Fibroblast of villous mesenchyme (primary cell): Measurements from ENCODE around the gene FRAS1. TPM values are rescaled to one million over a fixed set of nuclear protein-coding genes. Genes with fewer than 3 reads are reported as not detected.

Source experiments
- DNase-seq: peaks from one replicate; pipeline ENCODE4 v3.0.0-alpha.2; 2010; ENCODE audit warnings: low read depth
- H3K4me3 ChIP-seq: 2 replicates; pipeline ENCODE4 v1.5.1; 2011; ENCODE audit warnings: low read depth, mild to moderate bottlenecking, low read length
- CTCF ChIP-seq: IDR thresholded peaks from 2 replicates; pipeline ENCODE4 v1.5.1; 2012; ENCODE audit warnings: low read depth, mild to moderate bottlenecking, low read length; ENCODE audit not compliant: insufficient read depth
- small RNA-seq: library from RNA; depleted of rRNA; stranded (forward); fragments of <200 nt; gene quantifications from one replicate; pipeline ENCODE3, GENCODE V24; 2012
- total RNA-seq: library from RNA; depleted of rRNA; stranded (reverse); fragments of >200 nt; gene quantifications from 2 replicates; pipeline ENCODE4 v1.2.3, GENCODE V29; 2012

Gene FRAS1
- total RNA-seq, 1 donor: 1.3 TPM

GRCh38 chr4:78588894-78589545 lies 531.9 kb downstream of the FRAS1 start:
- peak; percentile 16 for DNase-seq
- no peak for TF ChIP-seq CTCF
- no peak overlapping the region for H3K4me3 ChIP-seq

GRCh38 chr4:78591404-78591803 lies 534.3 kb downstream of the FRAS1 start:
- no peak for DNase-seq
- H3K4me3 ChIP-seq: no peak overlapping the region
- no peak for TF ChIP-seq CTCF

GRCh38 chr4:78592088-78592783 lies 535.1 kb downstream of the FRAS1 start:
- DNase-seq: no peak
- H3K4me3 ChIP-seq: no peak overlapping the region
- TF ChIP-seq CTCF: peak; percentile 36

Small RNA genes lying within 50 kb of the gene (small RNA-seq; reads per million reads assigned to genes)
- not detected for gene AC114801.3

Other genes starting within 250 kb of the FRAS1 start
- gene CNOT6L, start 238.0 kb upstream of the FRAS1 start, total RNA-seq: 13.5 and 14.2 TPM in 2 replicates
- gene MRPL1, start 194.5 kb upstream of the FRAS1 start, total RNA-seq: 26.7 and 42.3 TPM in 2 replicates